DMS53 (cell line): ENCODE measurements around the gene TRAIP.
"Not testable (repeated sequence)": the region's sequence is repeated elsewhere in the genome, so short reads cannot be mapped to it uniquely, and the experiment has no call there.

Experiments
- DNase-seq: peaks from one replicate; lab custom pipeline; 2025; lab: John Stamatoyannopoulos, UW

Gene TRAIP

DNA sequence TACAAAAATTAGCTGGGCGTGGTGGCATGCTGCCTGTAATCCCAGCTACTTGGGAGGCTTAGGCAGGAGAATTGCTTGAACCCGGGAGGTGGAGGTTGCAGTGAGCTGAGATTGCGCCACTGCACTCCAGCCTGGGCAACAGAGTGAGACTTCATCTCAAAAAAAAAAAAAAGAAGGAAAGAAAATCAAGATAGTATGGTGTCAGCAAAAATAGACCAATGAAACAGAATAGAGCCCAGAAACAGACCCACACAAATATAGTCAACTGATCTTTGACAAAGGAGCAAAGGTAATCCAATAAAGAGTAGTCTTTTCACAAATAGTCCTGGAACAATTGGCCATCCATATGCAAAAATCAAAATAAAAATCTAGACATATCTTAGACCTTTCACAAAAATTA, 33.2 kb downstream of the TRAIP start:
- DNase-seq = not testable (repeated sequence)

DNA sequence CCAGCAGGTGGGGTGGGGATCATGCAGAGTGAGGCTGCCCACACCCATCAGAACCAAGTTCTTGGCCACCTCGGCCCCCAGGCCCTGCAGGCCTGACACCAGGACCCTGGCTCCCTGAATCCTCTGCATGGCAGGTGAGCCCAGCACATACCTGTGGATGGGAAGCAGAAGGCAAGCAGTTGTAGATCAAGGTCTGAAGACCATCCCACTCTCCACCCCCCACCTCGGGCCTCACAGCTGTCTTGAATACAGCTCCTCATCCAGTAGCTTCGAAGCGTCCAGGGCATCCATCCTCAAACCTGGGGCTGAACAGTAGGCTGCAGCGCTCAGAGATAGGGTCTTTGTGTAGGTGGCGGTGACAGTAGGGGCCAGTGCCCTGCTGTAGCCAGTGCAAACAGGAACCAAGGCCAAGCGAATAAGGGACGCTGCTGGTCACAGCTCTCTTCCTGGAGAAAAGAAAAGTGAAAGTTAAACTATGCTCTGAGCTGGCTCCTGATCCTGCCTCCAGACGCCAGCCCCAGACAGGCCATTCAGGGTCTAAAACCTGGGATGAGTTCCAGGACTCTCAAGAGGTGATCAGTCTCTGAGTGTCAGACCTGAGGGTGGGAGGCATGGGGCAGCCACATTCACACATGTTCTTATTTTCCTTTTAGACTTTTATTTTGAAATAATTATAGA, 42.7 kb downstream of the TRAIP start, which contains the start of gene UBA7:
Gene UBA7, minus strand, starts transcription at position 457 of the 678 bp plus-strand sequence. Its CDS starts 166 bp downstream, at position 291.
- DNase-seq = no peak

GRCh38 chr3:49812916-49813496, 43.4 kb downstream of the TRAIP start:
- no peak for DNase-seq

GRCh38 chr3:49807431-49808114, 48.8 kb downstream of the TRAIP start:
- no peak for DNase-seq

GRCh38 chr3:49806850-49807249, 49.5 kb downstream of the TRAIP start:
- no peak for DNase-seq

DNA sequence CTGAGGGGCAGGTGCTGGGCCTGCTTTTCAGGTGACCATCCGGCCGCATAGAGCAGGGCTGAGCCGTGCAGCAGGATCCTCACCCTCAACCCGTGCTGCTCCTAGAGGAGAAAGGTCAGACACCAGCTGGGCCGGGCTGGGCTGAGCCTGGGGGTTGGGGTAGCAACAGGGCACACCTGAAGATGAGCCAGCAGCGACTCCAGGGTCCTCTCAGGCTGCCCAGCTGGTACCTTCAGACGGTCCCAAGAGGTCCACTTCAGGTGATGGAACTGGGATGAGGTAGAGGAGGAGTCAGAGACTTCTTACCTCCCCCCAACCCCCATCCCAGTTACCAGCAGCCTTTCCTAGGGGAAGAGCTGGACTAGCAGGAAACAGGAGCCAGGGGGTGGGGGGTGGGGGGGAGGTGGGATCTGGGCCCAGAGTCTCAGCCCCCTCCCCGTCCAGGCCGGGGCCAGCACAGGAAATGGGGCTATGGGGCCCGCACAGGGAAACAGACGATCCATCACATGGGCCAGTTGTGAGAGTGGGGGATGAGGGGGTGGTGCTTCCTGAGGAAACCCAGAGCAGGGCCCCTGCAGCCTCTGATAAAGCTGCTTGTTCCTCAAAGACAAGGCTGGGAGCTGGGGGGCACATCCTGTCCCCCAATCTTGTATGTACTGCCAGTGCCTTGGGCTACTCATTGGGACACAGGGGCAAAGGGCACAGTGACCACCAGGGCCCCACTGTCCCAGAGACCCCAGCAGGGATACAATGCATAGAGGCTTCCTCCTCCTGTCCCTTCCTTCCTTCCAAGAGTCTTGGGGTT, 50.3 kb downstream of the TRAIP start:
- no peak for DNase-seq

DNA sequence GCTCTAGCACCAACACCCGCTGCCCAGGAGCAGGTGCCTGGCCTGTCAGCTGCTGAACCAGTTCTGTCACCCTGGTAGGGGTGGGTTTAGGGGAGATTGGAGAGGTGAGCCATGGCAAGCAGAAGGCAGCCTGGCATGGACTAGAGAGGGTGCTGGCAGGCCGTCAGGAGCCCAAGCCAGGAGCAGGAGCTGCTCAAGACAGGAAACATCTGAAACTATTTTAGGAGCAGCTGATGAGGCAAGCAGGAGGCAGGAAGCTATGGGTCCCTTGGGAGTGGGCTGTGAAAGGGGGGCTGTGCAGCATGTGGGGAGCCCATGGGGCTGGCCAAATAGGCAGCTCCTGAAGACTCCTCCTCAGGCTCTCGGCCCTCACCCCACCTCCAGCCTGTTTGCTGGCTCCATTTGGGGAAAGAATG, 51.0 kb downstream of the TRAIP start:
- peak; percentile 73 for DNase-seq

DNA sequence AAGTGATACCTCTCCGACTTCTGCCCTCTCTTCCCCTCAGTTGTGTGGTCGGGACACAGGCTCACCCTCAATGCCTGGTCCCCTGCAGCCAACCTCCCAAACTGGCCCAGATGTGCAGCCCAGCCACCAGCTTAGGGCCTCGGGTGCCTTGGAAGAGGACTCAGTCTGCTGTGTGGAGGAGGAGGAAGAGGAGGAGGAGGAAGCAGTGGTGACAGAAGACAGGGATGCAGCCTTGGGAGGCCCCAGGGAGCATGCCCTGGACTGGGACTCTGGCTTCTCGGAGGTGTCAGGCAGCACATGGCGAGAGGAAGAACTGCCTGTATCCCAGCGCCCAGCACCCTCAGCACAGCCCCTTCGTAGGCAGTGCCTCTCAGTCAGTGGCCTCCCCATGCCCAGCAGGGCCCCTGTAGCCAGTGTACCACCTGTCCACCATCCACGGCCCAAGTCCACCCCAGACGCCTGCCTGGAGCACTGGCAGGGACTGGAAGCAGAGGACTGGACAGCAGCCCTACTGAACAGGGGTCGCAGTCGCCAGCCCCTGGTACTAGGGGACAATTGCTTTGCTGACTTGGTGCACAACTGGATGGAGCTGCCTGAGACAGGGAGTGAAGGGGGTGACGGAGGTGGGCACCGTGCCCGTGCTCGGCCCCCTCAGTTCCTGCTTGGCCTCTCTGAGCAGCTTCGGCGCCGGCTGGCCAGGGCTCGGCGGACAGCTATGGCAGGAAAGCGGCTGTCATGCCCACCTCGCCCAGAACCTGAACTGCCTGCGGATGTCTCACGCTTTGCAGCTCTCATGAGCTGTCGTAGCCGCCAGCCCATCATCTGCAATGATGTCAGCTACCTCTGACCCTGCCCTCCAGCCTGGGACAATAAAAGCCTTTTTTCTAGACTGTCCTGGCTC, 52.0 kb downstream of the TRAIP start:
- peak; percentile 28 for DNase-seq

- peak; percentile 20 for DNase-seq
Observed at GRCh38 chr3:49803465-49804140, 52.8 kb downstream of the TRAIP start.

DNA sequence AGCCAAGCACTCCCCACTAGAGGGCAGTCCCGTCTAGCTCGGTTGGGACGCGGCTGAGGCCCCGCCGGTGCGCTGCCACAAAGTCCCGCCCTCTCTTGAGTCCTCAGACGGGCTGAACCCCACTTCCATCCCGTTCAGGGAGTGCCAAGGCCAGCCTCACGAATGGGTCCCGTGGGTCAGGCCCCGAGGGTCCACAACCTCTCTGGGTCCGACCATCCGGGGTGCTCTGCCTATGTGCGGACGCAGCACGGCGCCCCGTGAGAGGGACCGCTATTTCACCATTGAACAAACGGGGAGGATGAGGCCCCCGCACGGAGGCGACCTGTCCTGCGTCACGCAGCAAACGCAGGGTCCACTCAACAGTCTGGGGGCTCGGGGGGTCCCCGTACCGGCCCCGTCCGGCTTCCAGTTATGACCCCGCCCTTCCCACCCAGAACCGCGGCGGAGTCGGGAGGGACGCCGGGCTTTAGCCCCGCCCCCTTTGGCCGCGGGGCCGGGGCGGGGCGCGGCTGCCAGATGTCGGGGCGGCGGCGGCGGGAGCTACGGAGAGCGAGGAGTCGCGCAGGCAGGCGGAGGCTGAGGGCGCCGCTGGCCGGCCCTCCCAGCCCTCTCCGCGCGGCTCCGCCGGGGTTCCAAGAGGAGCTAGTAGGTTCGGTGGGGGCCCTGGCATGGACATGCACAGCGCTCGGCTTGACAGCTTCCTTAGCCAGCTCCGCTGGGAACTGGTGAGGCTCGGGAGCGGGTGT, 53.5 kb downstream of the TRAIP start, which contains the start of gene INKA1:
Gene INKA1, plus strand, starts transcription at position 543 of the 746 bp plus-strand sequence. Its CDS starts 132 bp downstream, at position 675.
- DNase-seq = peak; percentile 80

- no peak for DNase-seq
Observed at GRCh38 chr3:49801160-49801559, 55.2 kb downstream of the TRAIP start.

GRCh38 chr3:49799761-49800160, 56.6 kb downstream of the TRAIP start, which contains the start of gene CDHR4:
Gene CDHR4, minus strand, starts transcription at chr3:49799873. Its CDS starts 61 bp downstream, at chr3:49799812.
- DNase-seq = peak; percentile 55

GRCh38 chr3:49799105-49799504, 57.3 kb downstream of the TRAIP start:
- DNase-seq = no peak

DNA sequence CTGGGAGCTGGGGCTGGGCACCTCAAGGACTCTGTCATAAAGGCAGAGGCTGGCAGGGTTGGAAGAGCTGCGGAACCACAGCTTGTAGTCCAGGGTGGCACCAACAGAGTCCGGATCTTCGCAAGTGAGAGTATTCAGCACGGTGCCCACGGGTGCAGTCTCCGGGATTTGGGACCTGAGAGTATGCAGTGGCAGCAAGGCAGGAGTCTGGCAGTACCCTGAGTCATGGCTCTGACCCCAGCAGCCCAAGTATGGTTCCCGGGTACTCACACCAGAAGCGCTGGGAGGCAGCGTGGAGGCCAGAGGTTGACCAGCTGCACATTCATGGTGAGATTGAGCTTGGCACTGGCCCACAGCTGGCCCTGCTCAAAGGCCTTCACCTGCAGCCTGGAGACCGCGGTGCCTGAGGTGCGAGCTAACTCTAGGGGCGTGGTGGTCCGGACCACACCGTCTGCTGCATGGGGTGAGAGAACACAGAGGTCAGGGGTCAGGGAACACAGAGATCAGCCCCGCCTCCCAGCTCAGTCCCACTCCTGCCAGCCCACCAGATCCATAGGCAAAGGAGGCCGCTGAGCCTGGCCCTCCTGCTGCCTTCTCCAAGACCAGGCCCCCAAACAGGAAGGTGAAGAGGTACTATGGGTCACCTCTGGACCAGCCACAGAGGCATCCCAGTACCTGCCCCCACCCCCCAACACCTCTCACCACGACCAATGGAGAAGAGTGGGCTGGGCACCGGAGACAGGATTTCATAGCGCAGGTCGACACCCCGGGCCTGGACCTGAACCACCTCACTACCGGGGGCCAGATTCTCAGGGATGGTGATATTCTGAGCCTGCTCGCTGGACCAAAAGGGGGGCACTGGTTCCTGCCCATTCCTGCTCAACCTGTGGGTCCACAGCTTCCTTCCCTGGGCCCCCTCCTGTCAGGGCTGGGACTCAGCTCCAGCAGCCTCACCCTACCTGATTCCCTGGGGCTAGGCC, 61.1 kb downstream of the TRAIP start:
- no peak for DNase-seq

GRCh38 chr3:49794431-49794830, 61.9 kb downstream of the TRAIP start:
- no peak for DNase-seq

GRCh38 chr3:49793486-49794085, 62.8 kb downstream of the TRAIP start:
- no peak for DNase-seq

- no peak for DNase-seq
Observed at GRCh38 chr3:49792371-49793150, 63.8 kb downstream of the TRAIP start.
